Mesothelial cell of epicardium (in vitro differentiated cells): ENCODE measurements around the gene UFSP1. TPM values are rescaled to one million over a fixed set of nuclear protein-coding genes. Genes with fewer than 3 reads are reported as not detected.

Experiments
- DNase-seq, 2 experiments: peaks; one replicate each; pipeline ENCODE4 v3.0.0; 2021; ENCODE audit warnings: low spot score in 2 of 2; ENCODE audit not compliant: unreplicated experiment in 2 of 2
- H3K27ac Mint-ChIP-seq: 2 replicates; pipeline ENCODE4 v1.8.0; 2021; ENCODE audit warnings: mixed read lengths
- H3K27me3 Mint-ChIP-seq: 2 replicates; pipeline ENCODE4 v1.8.0; 2021; ENCODE audit warnings: low read depth, mixed read lengths
- H3K36me3 Mint-ChIP-seq: 2 replicates; pipeline ENCODE4 v1.8.0; 2021; ENCODE audit warnings: mixed read lengths
- H3K4me1 Mint-ChIP-seq: 2 replicates; pipeline ENCODE4 v1.8.0; 2021; ENCODE audit warnings: mixed read lengths
- H3K4me3 Mint-ChIP-seq: 2 replicates; pipeline ENCODE4 v1.8.0; 2021; ENCODE audit warnings: mild to moderate bottlenecking, moderate library complexity, mixed read lengths
- H3K9me3 Mint-ChIP-seq: 2 replicates; pipeline ENCODE4 v1.8.0; 2021; ENCODE audit warnings: mixed read lengths
- CTCF ChIP-seq: fragments of 200-600 bp; sonication (generic); IDR thresholded peaks from one replicate; pipeline ENCODE4 v1.5.0; 2021; ENCODE audit warnings: antibody characterized with exemption; ENCODE audit not compliant: unreplicated experiment
- total RNA-seq: library from RNA; stranded (reverse); gene quantifications from 3 replicates; pipeline ENCODE4 v1.2.1, GENCODE V29; 2021

UFSP1 gene
- total RNA-seq, 1 donor from 2014 or later = 6.0 TPM

- no peak for TF ChIP-seq CTCF
- Mint-ChIP-seq H3K4me1 (peaks cover 12% of the 10 kb centered on the region), H3K27me3 (no peaks in the 10 kb centered on the region), H3K4me3 (peak overlapping the region; percentile 24), H3K27ac (peak overlapping the region; percentile 56), H3K9me3 (no peaks in the 10 kb centered on the region), H3K36me3 (peaks cover 12% of the 10 kb centered on the region)
- no peak for DNase-seq
Observed at GRCh38 chr7:100865372-100865911, 24.1 kb downstream of the UFSP1 start.

DNA sequence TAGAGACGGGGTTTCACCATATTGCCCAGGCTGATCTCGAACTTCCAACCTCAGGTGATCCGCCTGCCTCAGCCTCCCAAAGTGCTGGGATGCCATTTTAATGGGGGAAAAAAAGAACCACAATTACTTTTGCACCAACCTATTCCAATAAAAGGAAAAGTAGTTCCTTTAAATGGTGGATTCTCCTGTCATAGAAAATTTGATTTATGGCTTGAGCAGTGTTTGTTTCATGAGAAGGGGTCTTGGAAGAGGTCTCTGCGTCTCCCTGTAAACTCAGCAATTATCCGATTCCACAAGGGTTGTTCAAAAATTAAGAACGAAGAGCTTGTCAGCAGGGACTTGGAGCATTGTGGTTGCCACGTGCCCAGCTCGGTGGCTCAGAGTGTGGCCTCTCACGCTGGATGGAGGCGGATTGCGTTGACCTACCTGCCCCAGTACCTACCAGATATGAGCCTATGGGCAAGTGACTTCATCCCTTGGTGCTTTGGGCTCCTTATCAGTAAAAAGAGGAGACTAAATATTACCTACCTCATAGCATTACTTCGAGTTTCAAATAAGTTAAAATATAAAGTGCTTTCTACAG is 25.2 kb downstream of the UFSP1 start:
- no peaks in the 10 kb centered on the region for H3K9me3 Mint-ChIP-seq
- no peaks in the 10 kb centered on the region for H3K27me3 Mint-ChIP-seq
- peaks cover 17% of the 10 kb centered on the region for H3K36me3 Mint-ChIP-seq
- no peak for TF ChIP-seq CTCF
- no peak overlapping the region for H3K4me3 Mint-ChIP-seq
- no peak for DNase-seq
- H3K4me1 Mint-ChIP-seq = peaks cover 12% of the 10 kb centered on the region
- peak overlapping the region; percentile 43 for H3K27ac Mint-ChIP-seq

DNA sequence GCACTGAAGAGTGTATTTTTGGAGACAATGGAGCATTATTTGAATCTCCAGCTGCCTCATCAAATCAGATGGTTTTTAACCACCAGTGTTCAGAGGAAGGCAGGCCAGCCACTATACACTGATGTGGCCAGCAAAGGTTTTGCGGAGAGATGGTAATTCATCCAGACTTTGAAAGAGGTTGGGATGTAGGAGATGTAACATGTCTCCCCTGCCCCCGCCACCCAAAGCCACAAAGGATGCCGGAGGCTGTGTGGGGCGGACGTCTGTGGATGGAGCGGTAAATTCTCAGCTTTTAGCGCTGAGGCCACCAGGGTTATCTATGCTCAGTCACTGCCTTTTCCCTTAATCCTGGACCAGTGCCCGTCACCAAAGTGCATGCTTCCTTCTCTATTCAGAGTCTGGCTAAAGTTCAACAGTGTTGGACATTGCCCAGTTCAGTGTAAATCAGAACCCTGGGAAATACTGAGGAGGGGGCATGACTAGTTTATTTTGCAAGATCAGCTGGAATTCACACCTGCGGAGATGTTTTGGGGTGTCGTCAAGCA is 26.0 kb downstream of the UFSP1 start:
- Mint-ChIP-seq H3K4me3 (no peak overlapping the region), H3K36me3 (peaks cover 17% of the 10 kb centered on the region), H3K4me1 (peaks cover 10% of the 10 kb centered on the region), H3K27me3 (no peaks in the 10 kb centered on the region), H3K9me3 (no peaks in the 10 kb centered on the region), H3K27ac (no peak overlapping the region)
- no peak for DNase-seq
- no peak for TF ChIP-seq CTCF

DNA sequence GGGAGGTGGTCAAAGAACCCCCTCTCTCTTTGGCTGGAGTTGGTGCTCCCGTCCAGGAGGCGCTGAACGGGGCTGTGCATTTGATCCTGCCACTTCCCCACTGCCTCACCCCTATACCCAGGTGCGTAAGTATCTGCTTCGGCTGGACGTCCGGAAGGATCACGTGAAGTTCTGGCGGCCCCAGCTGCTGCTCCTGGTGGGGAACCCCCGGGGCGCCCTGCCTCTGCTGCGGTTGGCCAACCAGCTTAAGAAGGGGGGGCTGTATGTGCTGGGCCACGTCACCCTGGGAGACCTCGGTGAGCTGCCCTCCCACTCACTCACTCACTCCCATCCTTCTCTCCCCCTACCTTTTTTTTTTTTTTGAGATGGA is 27.9 kb downstream of the UFSP1 start:
- Mint-ChIP-seq H3K4me3 (no peak overlapping the region), H3K36me3 (peaks cover 19% of the 10 kb centered on the region), H3K4me1 (peaks cover 8% of the 10 kb centered on the region), H3K27ac (no peak overlapping the region), H3K27me3 (no peaks in the 10 kb centered on the region), H3K9me3 (no peaks in the 10 kb centered on the region)
- TF ChIP-seq CTCF = no peak
- DNase-seq = no peak

GRCh38 chr7:100860702-100861615 is 28.6 kb downstream of the UFSP1 start:
- Mint-ChIP-seq H3K9me3 (no peaks in the 10 kb centered on the region), H3K27ac (no peak overlapping the region), H3K36me3 (peaks cover 19% of the 10 kb centered on the region), H3K4me3 (no peak overlapping the region), H3K27me3 (no peaks in the 10 kb centered on the region), H3K4me1 (peaks cover 8% of the 10 kb centered on the region)
- DNase-seq = no peak
- no peak for TF ChIP-seq CTCF
